GM21381 (cell line): ENCODE results near the gene MVP.
"Not testable (repeated sequence)": the region's sequence is repeated elsewhere in the genome, so short reads cannot be mapped to it uniquely, and the experiment has no call there.

ENCODE experiments used
- ATAC-seq: cut with Tn5 transposase; IDR thresholded peaks from one replicate; pipeline ENCODE4 v1.9.1; 2021; ENCODE audit warnings: mild to moderate bottlenecking, moderate library complexity; ENCODE audit not compliant: unreplicated experiment

The MVP gene

GRCh38 chr16:29868396-29869009 lies 48.2 kb downstream of the MVP start:
- no peak for ATAC-seq

GRCh38 chr16:29869067-29869466 lies 48.8 kb downstream of the MVP start:
- not testable (repeated sequence) for ATAC-seq

GRCh38 chr16:29871822-29872546 lies 51.7 kb downstream of the MVP start:
- ATAC-seq: no peak

- ATAC-seq: no peak
These were observed 53.1 kb downstream of the MVP start for GRCh38 chr16:29873319-29873718.

- no peak for ATAC-seq
These were observed 54.9 kb downstream of the MVP start for GRCh38 chr16:29875206-29875605.

GRCh38 chr16:29876217-29876593 lies 55.9 kb downstream of the MVP start:
- ATAC-seq: no peak

GRCh38 chr16:29876594-29877249 lies 56.5 kb downstream of the MVP start:
- no peak for ATAC-seq

GRCh38 chr16:29877266-29877961 lies 57.2 kb downstream of the MVP start:
- ATAC-seq: no peak

- no peak for ATAC-seq
These were observed 57.9 kb downstream of the MVP start for GRCh38 chr16:29878172-29878571.

GRCh38 chr16:29881050-29881449 lies 60.8 kb downstream of the MVP start:
- ATAC-seq: no peak

- no peak for ATAC-seq
These were observed 63.7 kb downstream of the MVP start for GRCh38 chr16:29883987-29884386.

GRCh38 chr16:29889372-29889771 lies 69.1 kb downstream of the MVP start:
- ATAC-seq: not testable (repeated sequence)

- no peak for ATAC-seq
These were observed 71.5 kb downstream of the MVP start for GRCh38 chr16:29891525-29892457.

GRCh38 chr16:29892458-29892813 lies 72.2 kb downstream of the MVP start:
- ATAC-seq: no peak

- ATAC-seq: no peak
These were observed 73.3 kb downstream of the MVP start for GRCh38 chr16:29893553-29893952.

GRCh38 chr16:29894352-29894751 lies 74.1 kb downstream of the MVP start:
- ATAC-seq: no peak

- ATAC-seq: no peak
These were observed 76.6 kb downstream of the MVP start for GRCh38 chr16:29896841-29897240.

- ATAC-seq: no peak
These were observed 77.1 kb downstream of the MVP start for GRCh38 chr16:29897333-29897732.
